Endothelial cell (in vitro differentiated cells): ENCODE data around the gene GRWD1. TPM values are rescaled to one million over a fixed set of nuclear protein-coding genes. Genes with fewer than 3 reads are reported as not detected.

Experiments used
- DNase-seq: peaks from one replicate; pipeline ENCODE4 v3.0.0; 2021; ENCODE audit warnings: low spot score
- H3K27ac Mint-ChIP-seq: one replicate; pipeline ENCODE4 v1.8.0; 2021; ENCODE audit warnings: mixed read lengths, inconsistent platforms; ENCODE audit not compliant: unreplicated experiment
- H3K27me3 Mint-ChIP-seq: one replicate; pipeline ENCODE4 v1.8.0; 2021; ENCODE audit warnings: mild to moderate bottlenecking, moderate library complexity, mixed read lengths, inconsistent platforms; ENCODE audit not compliant: unreplicated experiment
- H3K36me3 Mint-ChIP-seq: one replicate; pipeline ENCODE4 v1.8.0; 2021; ENCODE audit warnings: mild to moderate bottlenecking, low read depth, mixed read lengths, inconsistent platforms; ENCODE audit not compliant: unreplicated experiment
- H3K4me1 Mint-ChIP-seq: one replicate; pipeline ENCODE4 v1.8.0; 2021; ENCODE audit warnings: mild to moderate bottlenecking, mixed read lengths, inconsistent platforms; ENCODE audit not compliant: unreplicated experiment
- H3K4me3 Mint-ChIP-seq: one replicate; pipeline ENCODE4 v1.8.0; 2021; ENCODE audit warnings: mild to moderate bottlenecking, mixed read lengths, inconsistent platforms; ENCODE audit not compliant: unreplicated experiment
- H3K9me3 Mint-ChIP-seq: one replicate; pipeline ENCODE4 v1.8.0; 2021; ENCODE audit warnings: mixed read lengths, inconsistent platforms; ENCODE audit not compliant: unreplicated experiment
- CTCF ChIP-seq: fragments of 200-600 bp; sonication (generic); IDR thresholded peaks from one replicate; pipeline ENCODE4 v1.5.0; 2021; ENCODE audit warnings: antibody characterized with exemption; ENCODE audit not compliant: unreplicated experiment
- total RNA-seq: library from RNA; stranded (reverse); fragmentation: NEBNext Ultra II Directional; extraction: Animal tissue kit (Norgen Biotek cat#: 25700); gene quantifications from one replicate; pipeline ENCODE4 v1.2.1, GENCODE V29; 2021; ENCODE audit not compliant: unreplicated experiment

The GRWD1 gene
- total RNA-seq, 1 donor from 2014 or later: 38.4 TPM

DNA sequence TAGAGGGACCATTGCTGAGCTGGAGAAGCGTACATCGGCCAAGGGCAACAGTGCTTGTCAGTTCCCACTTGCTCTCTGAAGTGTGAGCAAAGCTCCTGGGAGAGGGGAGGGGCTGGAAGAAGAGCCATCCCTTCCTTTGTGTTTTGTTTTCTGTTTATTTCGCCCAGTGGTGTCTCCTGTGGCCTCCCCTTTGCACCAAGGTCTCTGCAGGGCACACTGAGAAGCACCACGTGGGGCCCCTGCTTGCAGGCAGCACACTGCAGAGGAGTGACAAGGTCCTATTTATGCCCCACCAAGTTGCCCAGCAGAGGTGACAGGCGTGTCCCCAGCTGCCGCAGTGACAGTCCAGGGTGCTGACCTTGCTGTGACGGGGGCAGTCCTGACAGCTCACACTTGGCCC lies 28.4 kb upstream of the GRWD1 start:
- TF ChIP-seq CTCF: no peak
- Mint-ChIP-seq H3K9me3 (no peaks in the 10 kb centered on the region), H3K27ac (no peak overlapping the region), H3K4me1 (no peaks in the 10 kb centered on the region), H3K27me3 (peaks cover 4% of the 10 kb centered on the region), H3K36me3 (no peaks in the 10 kb centered on the region), H3K4me3 (no peak overlapping the region)
- no peak for DNase-seq

GRCh38 chr19:48418317-48419064 lies 27.3 kb upstream of the GRWD1 start:
- Mint-ChIP-seq H3K4me3 (no peak overlapping the region), H3K27ac (peak overlapping the region; percentile 53), H3K9me3 (no peaks in the 10 kb centered on the region), H3K27me3 (peaks cover 6% of the 10 kb centered on the region), H3K36me3 (peaks cover 5% of the 10 kb centered on the region), H3K4me1 (peaks cover 4% of the 10 kb centered on the region)
- DNase-seq: no peak
- no peak for TF ChIP-seq CTCF

- H3K36me3 Mint-ChIP-seq: peaks cover 7% of the 10 kb centered on the region
- TF ChIP-seq CTCF: no peak
- H3K4me1 Mint-ChIP-seq: peaks cover 4% of the 10 kb centered on the region
- peak overlapping the region; percentile 53 for H3K27ac Mint-ChIP-seq
- H3K9me3 Mint-ChIP-seq: no peaks in the 10 kb centered on the region
- DNase-seq: peak; percentile 67
- H3K4me3 Mint-ChIP-seq: no peak overlapping the region
- peaks cover 7% of the 10 kb centered on the region for H3K27me3 Mint-ChIP-seq
Observed at GRCh38 chr19:48419158-48419920, 26.4 kb upstream of the GRWD1 start.

DNA sequence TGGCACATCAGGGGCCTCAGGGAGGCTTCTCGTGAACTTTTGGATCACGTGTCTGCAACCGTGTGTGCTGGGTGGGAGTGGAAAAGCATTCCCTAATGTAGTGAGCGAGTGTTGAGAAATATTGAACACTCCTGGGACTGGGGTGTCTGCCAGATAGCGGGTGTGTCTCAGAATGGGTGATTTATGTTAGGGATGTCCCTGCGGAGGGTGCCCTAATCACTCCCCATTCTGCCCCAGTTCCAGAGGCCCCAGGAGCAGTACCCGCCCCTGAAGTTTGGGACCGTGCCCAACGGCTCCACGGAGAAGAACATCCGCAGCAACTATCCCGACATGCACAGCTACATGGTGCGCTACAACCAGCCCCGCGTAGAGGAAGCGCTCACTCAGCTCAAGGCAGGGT lies 24.2 kb upstream of the GRWD1 start:
- Mint-ChIP-seq H3K9me3 (no peaks in the 10 kb centered on the region), H3K36me3 (peaks cover 7% of the 10 kb centered on the region), H3K4me1 (peaks cover 18% of the 10 kb centered on the region), H3K4me3 (no peak overlapping the region), H3K27me3 (peaks cover 15% of the 10 kb centered on the region), H3K27ac (no peak overlapping the region)
- no peak for TF ChIP-seq CTCF
- no peak for DNase-seq

DNA sequence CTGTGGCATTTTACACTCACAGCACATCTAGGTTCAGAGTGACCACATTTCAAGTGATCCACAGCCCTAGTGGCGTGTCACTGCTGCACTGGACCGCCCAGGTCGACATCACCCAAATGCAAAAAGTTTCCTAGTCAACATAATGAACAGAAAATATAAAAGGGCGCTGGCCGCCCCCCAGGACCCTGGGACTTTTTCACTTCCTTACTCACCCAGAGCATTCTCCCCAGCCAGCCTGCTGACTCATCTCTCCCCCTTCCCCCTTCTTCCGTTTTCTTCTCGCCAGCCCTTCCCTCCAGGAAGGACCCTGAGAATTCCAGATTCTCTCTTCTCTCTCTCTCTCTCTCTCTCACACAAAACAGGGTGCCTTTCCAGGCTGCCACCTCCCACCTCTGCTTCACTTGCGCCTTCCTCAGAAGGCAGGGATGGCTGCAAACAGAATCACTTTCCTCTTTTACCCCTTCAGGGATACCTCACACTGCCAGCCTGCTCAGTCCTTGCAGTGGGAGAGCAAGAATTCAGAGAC lies 21.0 kb upstream of the GRWD1 start:
- Mint-ChIP-seq H3K27ac (peak overlapping the region; percentile 98), H3K27me3 (peaks cover 11% of the 10 kb centered on the region), H3K4me3 (no peak overlapping the region), H3K9me3 (no peaks in the 10 kb centered on the region), H3K4me1 (peaks cover 18% of the 10 kb centered on the region), H3K36me3 (peaks cover 7% of the 10 kb centered on the region)
- no peak for TF ChIP-seq CTCF
- DNase-seq: no peak
